HepG2 (cell line): ENCODE results near the gene CSNK2B. TPM values are rescaled to one million over a fixed set of nuclear protein-coding genes. Genes with fewer than 3 reads are reported as not detected.

Experiments used
- ATAC-seq: fragments of 200-7000 bp; cut with Tn5 transposase; 3 replicates; pipeline ENCODE4 v1.9.1; 2020; ENCODE audit warnings: mild to moderate bottlenecking, moderate library complexity
- BruUV-seq: library from RNA; stranded (reverse); fragments of 400-500 nt; replicated peaks from 2 replicates; lab custom pipeline; 2021; lab: Mats Ljungman, UMichigan
- CTCF ChIA-PET: fragments of 300-600 bp; formaldehyde crosslinking; extraction: SDS; loops from one replicate; lab custom pipeline; 2021; ENCODE audit warnings: low total read pairs, inconsistent platforms, low intra/inter-chr PET ratio; lab: Yijun Ruan, JAX
- POLR2A ChIA-PET: fragments of 350-600 bp; sonication (Branson Sonifier 250); formaldehyde crosslinking; loops from one replicate; lab custom pipeline; 2020; ENCODE audit warnings: antibody characterized with exemption, inconsistent platforms; lab: Yijun Ruan, JAX
- DNase-seq: peaks from one replicate; pipeline ENCODE4 v3.0.0-alpha.2; 2015; ENCODE audit warnings: low spot score
- FAIRE-seq: peaks from 3 replicates; lab custom pipeline; 2011; peaks lifted over from hg19 to GRCh38; lab: Jason Lieb, UNC
- H2AFZ ChIP-seq: one replicate; pipeline ENCODE4 v1.6.1; 2011; ENCODE audit warnings: low read length, inconsistent platforms
- H3K27ac ChIP-seq: fragments of 300-600 bp; 3 replicates; pipeline ENCODE4 v1.8.0; 2011; ENCODE audit warnings: mixed run types, mild to moderate bottlenecking, mixed read lengths, low read length, inconsistent platforms; ENCODE audit not compliant: insufficient read depth; ENCODE audit errors: extremely low read length
- H3K27me3 ChIP-seq, 2 experiments: fragments of 200-600 bp in 1 of 2; 2 replicates in 1 of 2; 3 replicates in 1 of 2; pipeline versions ENCODE4 v1.6.0 to v1.8.0; 2011; ENCODE audit warnings: low read length in 2 of 2, mild to moderate bottlenecking in 2 of 2, moderate library complexity in 2 of 2, inconsistent platforms in 1 of 2; ENCODE audit not compliant: insufficient read depth in 2 of 2, control insufficient read depth in 1 of 2
- H3K36me3 ChIP-seq, 2 experiments: fragments of 200-600 bp in 1 of 2; replicated peaks in 1 of 2; 2 replicates in 1 of 2; 3 replicates in 1 of 2; pipeline versions ENCODE4 v1.5.1 to v1.8.0; 2011; ENCODE audit warnings: low read length in 2 of 2, inconsistent platforms in 1 of 2; ENCODE audit not compliant: insufficient read depth in 2 of 2, control insufficient read depth in 1 of 2
- H3K4me1 ChIP-seq: 2 replicates; pipeline ENCODE4 v1.5.1; 2012; ENCODE audit warnings: low read length, inconsistent platforms; ENCODE audit not compliant: insufficient read depth
- H3K4me2 ChIP-seq: 2 replicates; pipeline ENCODE4 v1.6.0; 2011; ENCODE audit warnings: low read depth, low read length, inconsistent platforms
- H3K4me3 ChIP-seq, 3 experiments: fragments of 200-600 bp in 1 of 3; sonication (generic), shearing (Covaris generic) in 1 of 3; replicated peaks in 1 of 3; 2 replicates each; pipeline ENCODE4 v1.5.1; 2011 to 2016; ENCODE audit warnings: low read length in 3 of 3, inconsistent platforms in 2 of 3, low read depth in 2 of 3, mild to moderate bottlenecking in 2 of 3, control low read depth in 1 of 3, mixed read lengths in 1 of 3; ENCODE audit not compliant: insufficient read depth in 1 of 3
- H3K79me2 ChIP-seq: one replicate; pipeline ENCODE4 v1.6.1; 2011; ENCODE audit warnings: low read length, inconsistent platforms; ENCODE audit not compliant: insufficient read depth
- H3K9ac ChIP-seq: 2 replicates; pipeline ENCODE4 v1.6.0; 2011; ENCODE audit warnings: mild to moderate bottlenecking, low read depth, low read length, inconsistent platforms; ENCODE audit not compliant: insufficient read depth
- H3K9me3 ChIP-seq: 2 replicates; pipeline ENCODE4 v1.5.1; 2012; ENCODE audit warnings: mild to moderate bottlenecking, low read length
- H4K20me1 ChIP-seq: 2 replicates; pipeline ENCODE4 v1.6.0; 2011; ENCODE audit warnings: inconsistent platforms, mild to moderate bottlenecking, low read length, moderate library complexity; ENCODE audit not compliant: insufficient read depth
- GLI4 ChIP-seq: sonication (generic); formaldehyde crosslinking; IDR thresholded peaks from 2 replicates; pipeline ENCODE4 v1.5.1; 2020; ENCODE audit warnings: missing genetic modification reagents, mild to moderate bottlenecking, moderate library complexity, borderline replicate concordance
- GPN1 ChIP-seq: sonication (generic); formaldehyde crosslinking; IDR thresholded peaks from 2 replicates; pipeline ENCODE4 v1.5.1; 2020; ENCODE audit warnings: missing genetic modification reagents, borderline replicate concordance
- NFKBIZ ChIP-seq: IDR thresholded peaks from 2 replicates; pipeline ENCODE4 v1.6.1; 2018; ENCODE audit warnings: missing genetic modification reagents, missing compliant biosample characterization
- RERE ChIP-seq: IDR thresholded peaks from 2 replicates; pipeline ENCODE4 v1.6.1; 2016; ENCODE audit warnings: low read depth, missing genetic modification reagents, missing compliant biosample characterization
- REST ChIP-seq, 2 experiments: IDR thresholded peaks; 2 replicates each; pipeline ENCODE4 v1.6.1; 2011 to 2012; ENCODE audit warnings: low read length in 2 of 2, borderline replicate concordance in 1 of 2, low read depth in 1 of 2, mild to moderate bottlenecking in 1 of 2, moderate library complexity in 1 of 2
- SALL1 ChIP-seq: sonication (generic); formaldehyde crosslinking; IDR thresholded peaks from 2 replicates; pipeline ENCODE4 v1.8.0; 2022; ENCODE audit warnings: mild to moderate bottlenecking, missing genetic modification reagents
- SRSF4 ChIP-seq: fragments of 200-400 bp; formaldehyde crosslinking; IDR thresholded peaks from one replicate; pipeline ENCODE4 v1.6.1; 2018; ENCODE audit warnings: mild to moderate bottlenecking, low read depth, low read length, moderate library complexity; ENCODE audit not compliant: poor library complexity, severe bottlenecking
- ZMAT5 ChIP-seq: sonication (generic); formaldehyde crosslinking; IDR thresholded peaks from 2 replicates; pipeline ENCODE4 v1.5.0; 2020; ENCODE audit warnings: mild to moderate bottlenecking, low read depth, missing genetic modification reagents, borderline replicate concordance
- ZNF275 ChIP-seq: sonication (generic); formaldehyde crosslinking; IDR thresholded peaks from 2 replicates; pipeline ENCODE4 v1.8.0; 2022; ENCODE audit warnings: missing genetic modification reagents, mild to moderate bottlenecking, inconsistent platforms, borderline replicate concordance
- ZNF460 ChIP-seq: sonication (generic); formaldehyde crosslinking; IDR thresholded peaks from 2 replicates; pipeline ENCODE4 v1.5.1; 2020; ENCODE audit warnings: missing genetic modification reagents, mild to moderate bottlenecking, borderline replicate concordance
- ZNF569 ChIP-seq: sonication (generic); formaldehyde crosslinking; IDR thresholded peaks from 2 replicates; pipeline ENCODE4 v1.5.0; 2020; ENCODE audit warnings: mild to moderate bottlenecking, missing genetic modification reagents, moderate library complexity, borderline replicate concordance
- ZNF572 ChIP-seq: sonication (generic); formaldehyde crosslinking; IDR thresholded peaks from 2 replicates; pipeline ENCODE4 v1.5.1; 2020; ENCODE audit warnings: mild to moderate bottlenecking, missing genetic modification reagents
- ZNF672 ChIP-seq: sonication (generic); formaldehyde crosslinking; IDR thresholded peaks from 2 replicates; pipeline ENCODE4 v1.8.1; 2022; ENCODE audit warnings: missing genetic modification reagents
- ZNF776 ChIP-seq: sonication (generic); formaldehyde crosslinking; IDR thresholded peaks from 2 replicates; pipeline ENCODE4 v1.4.0; 2020; ENCODE audit warnings: mild to moderate bottlenecking, missing genetic modification reagents
- WGBS: methylation state at CpG from one replicate; pipeline ENCODE4 v1.1.6; 2017; ENCODE audit warnings: low lambda C conversion rate; 5-methylcytosine and 5-hydroxymethylcytosine counted together
- in situ Hi-C: cut with HindIII; loops from 2 replicates; pipeline ENCODE4 v1.10.0; 2017; ENCODE audit warnings: low pct_unique_long_range_greater_than_20kb; ENCODE audit not compliant: extremely low pct_ligation_motif_present
- intact Hi-C: fragments of 100-400 bp; cut with micrococcal nuclease; formaldehyde crosslinking; loops from one replicate; pipeline ENCODE4 v1.10.0; 2022; ENCODE audit not compliant: unreplicated experiment
- polyA plus RNA-seq, 8 experiments: library from polyadenylated mRNA; depleted of rRNA in 3 of 8; stranded (reverse) in 7 of 8; unstranded in 1 of 8; fragments of >200 nt; fragmentation: Illumina TruSeq in 4 of 8; extraction: Trizol in 4 of 8; gene quantifications; 2 replicates each; pipeline versions ENCODE4 v1.2.1 to v1.2.3, GENCODE V29; 2011 to 2016; ENCODE audit warnings: low read depth in 4 of 8, missing spikeins in 1 of 8, mixed read lengths in 1 of 8; ENCODE audit not compliant: insufficient read depth in 1 of 8
- total RNA-seq, 5 experiments: library from RNA; depleted of rRNA; stranded (reverse); fragments of >200 nt; fragmentation: Illumina TruSeq; extraction: Trizol; gene quantifications; 2 replicates each; pipeline ENCODE4 v1.2.3, GENCODE V29; 2016; ENCODE audit warnings: low read depth in 1 of 5

Gene CSNK2B
- total and polyA plus RNA-seq, 2 of the 13 experiments (the other 11 are each of a cell fraction or from before 2014, with no cell fraction given) = 111 to 296 TPM

GRCh38 chr6:31706599-31706998 is 40.7 kb downstream of the CSNK2B start, which contains the start of gene LY6G6F:
Gene LY6G6F (plus strand): TSS chr6:31706866. CDS start chr6:31706907, 41 bp downstream.
- intact Hi-C loops = no loop called here
- H3K79me2 ChIP-seq = peaks cover 14% of the 10 kb centered on the region
- H3K27ac ChIP-seq = no peak within 1 kb of the TSS
- H3K4me2 ChIP-seq = no peak within 1 kb of the TSS; the same call in 1 of the 2 replicates
- peaks cover 25% of the 10 kb centered on the region for H3K4me1 ChIP-seq
- no peaks in the 10 kb centered on the region for H3K9me3 ChIP-seq
- no peak for FAIRE-seq
- ChIA-PET CTCF (no interaction called here), POLR2A (interaction anchor here (0.7 to 1.1 kb wide), 2 partner anchors 30 to 957 kb away, joined by 3 to 5 read pairs; partner anchors contain the start of gene CLIC1)
- ATAC-seq = no peak
- WGBS = 20% methylated on average over 3 of the region's 3 CpGs
- in situ Hi-C loops = no loop called here
- H3K9ac ChIP-seq = no peak within 1 kb of the TSS
- H4K20me1 ChIP-seq = no peaks in the 10 kb centered on the region
- no TSS peak for BruUV-seq
- no peak within 1 kb of the TSS for H2AFZ ChIP-seq
- H3K4me3 ChIP-seq = no peak within 1 kb of the TSS
- H3K36me3 ChIP-seq = no peaks in the 10 kb centered on the region; a peak in 1 of 5 replicates
- DNase-seq = no peak
- peaks cover 3 to 25% of the 10 kb centered on the region in 2 experiments; a peak in 3 of 5 replicates for H3K27me3 ChIP-seq
- TF ChIP-seq NFKBIZ (CRISPR knock-in tag) = no peak
- TF ChIP-seq SRSF4 = no peak
- TF ChIP-seq GPN1 (CRISPR knock-in tag) = no peak
- no peak for TF ChIP-seq ZMAT5 (CRISPR knock-in tag)
- TF ChIP-seq SALL1 = no peak
- TF ChIP-seq GLI4 (CRISPR knock-in tag) = no peak
- no peak for TF ChIP-seq ZNF776 (CRISPR knock-in tag)
- no peak for TF ChIP-seq ZNF672 (CRISPR knock-in tag)
- TF ChIP-seq RERE = no peak
- TF ChIP-seq ZNF569 (CRISPR knock-in tag) = no peak
- TF ChIP-seq ZNF460 = no peak
- no peak for TF ChIP-seq REST (IDR thresholded peaks at IDR 0.05; ENCODE audit: borderline replicate concordance in 1 of 2, low read depth in 1 of 2, low read length in 2 of 2)
- TF ChIP-seq ZNF572 (CRISPR knock-in tag) = no peak
- no peak for TF ChIP-seq ZNF275 (CRISPR knock-in tag)
